Nephron (organoid): ENCODE results near the gene DR1.

Source experiments
- H3K27ac Mint-ChIP-seq, 3 experiments: 2 replicates each; pipeline ENCODE4 v1.8.0; 2020; ENCODE audit warnings: mixed read lengths in 3 of 3, mild to moderate bottlenecking in 2 of 3, moderate library complexity in 1 of 3
- H3K27me3 Mint-ChIP-seq: 2 replicates; pipeline ENCODE4 v1.8.0; 2021; ENCODE audit warnings: low read depth, mild to moderate bottlenecking, moderate library complexity, mixed read lengths
- H3K36me3 Mint-ChIP-seq: 2 replicates; pipeline ENCODE4 v1.8.0; 2020; ENCODE audit warnings: low read depth, mixed read lengths
- H3K4me1 Mint-ChIP-seq: 2 replicates; pipeline ENCODE4 v1.8.0; 2020; ENCODE audit warnings: mixed read lengths
- H3K4me3 Mint-ChIP-seq, 3 experiments: 2 replicates each; pipeline ENCODE4 v1.8.0; 2020; ENCODE audit warnings: mild to moderate bottlenecking in 3 of 3, mixed read lengths in 3 of 3, moderate library complexity in 2 of 3
- H3K9me3 Mint-ChIP-seq: 2 replicates; pipeline ENCODE4 v1.8.0; 2020; ENCODE audit warnings: mixed read lengths
- CTCF ChIP-seq, 3 experiments: fragments of 200-600 bp; sonication (generic); IDR thresholded peaks; one replicate each; pipeline ENCODE4 v1.5.0; 2021; ENCODE audit warnings: antibody characterized with exemption in 3 of 3; ENCODE audit not compliant: unreplicated experiment in 3 of 3

The DR1 gene

DNA sequence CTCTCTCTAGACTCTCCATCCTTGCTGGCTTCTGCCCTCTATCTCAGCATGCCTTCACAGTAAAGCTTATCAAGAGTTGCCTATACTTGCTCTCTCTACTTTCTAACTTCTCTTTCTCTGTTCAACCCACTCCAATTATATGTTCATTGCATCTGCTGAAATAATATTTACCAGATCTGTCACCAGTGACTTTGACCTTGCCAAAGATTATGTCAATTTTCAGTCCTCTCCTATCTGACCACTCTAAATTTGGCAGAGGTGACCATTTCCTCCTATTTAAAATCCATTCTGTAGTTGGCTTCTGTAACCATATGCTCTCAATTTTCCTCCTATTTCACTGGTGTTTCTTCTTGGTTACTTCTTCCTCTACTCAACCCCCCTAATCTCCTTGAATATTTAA lies 38.8 kb upstream of the DR1 start:
- H3K4me1 Mint-ChIP-seq: no peaks in the 10 kb centered on the region
- no peak overlapping the region for H3K27ac Mint-ChIP-seq
- no peak for TF ChIP-seq CTCF (IDR thresholded peaks at IDR 0.05; ENCODE audit: unreplicated experiment in 3 of 3)
- H3K36me3 Mint-ChIP-seq: peaks cover 10% of the 10 kb centered on the region
- H3K9me3 Mint-ChIP-seq: no peaks in the 10 kb centered on the region
- no peak overlapping the region for H3K4me3 Mint-ChIP-seq
- H3K27me3 Mint-ChIP-seq: no peaks in the 10 kb centered on the region

- H3K27me3 Mint-ChIP-seq: no peaks in the 10 kb centered on the region
- no peaks in the 10 kb centered on the region for H3K4me1 Mint-ChIP-seq
- H3K9me3 Mint-ChIP-seq: no peaks in the 10 kb centered on the region
- TF ChIP-seq CTCF (IDR thresholded peaks at IDR 0.05; ENCODE audit: unreplicated experiment in 3 of 3): no peak
- no peak overlapping the region for H3K27ac Mint-ChIP-seq
- peaks cover 15% of the 10 kb centered on the region for H3K36me3 Mint-ChIP-seq
- H3K4me3 Mint-ChIP-seq: no peak overlapping the region
Observed at GRCh38 chr1:93313026-93313425, 32.7 kb upstream of the DR1 start.

DNA sequence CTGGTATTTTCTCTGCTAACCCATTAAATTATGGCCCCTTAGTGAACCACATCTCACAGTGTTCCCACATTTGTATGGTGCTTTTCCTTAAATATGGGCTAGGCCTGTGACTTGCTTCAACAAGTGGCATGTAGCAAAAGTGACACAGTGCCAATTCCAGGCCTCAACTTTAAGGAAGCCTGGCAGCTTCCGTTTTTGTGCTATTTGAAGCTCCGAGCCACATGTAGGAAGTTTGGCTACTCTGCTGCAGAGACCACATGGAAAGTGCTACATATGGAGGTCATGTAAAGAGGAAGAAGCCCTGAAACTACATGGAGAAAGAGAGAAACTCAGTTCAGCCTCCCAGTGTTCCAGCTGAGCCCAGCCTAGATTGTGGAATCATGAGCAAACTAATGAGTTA lies 28.5 kb upstream of the DR1 start:
- no peaks in the 10 kb centered on the region for H3K9me3 Mint-ChIP-seq
- no peak overlapping the region for H3K27ac Mint-ChIP-seq
- peaks cover 8% of the 10 kb centered on the region for H3K36me3 Mint-ChIP-seq
- H3K4me1 Mint-ChIP-seq: no peaks in the 10 kb centered on the region
- no peak overlapping the region for H3K4me3 Mint-ChIP-seq
- H3K27me3 Mint-ChIP-seq: no peaks in the 10 kb centered on the region
- TF ChIP-seq CTCF (IDR thresholded peaks at IDR 0.05; ENCODE audit: unreplicated experiment in 3 of 3): no peak

DNA sequence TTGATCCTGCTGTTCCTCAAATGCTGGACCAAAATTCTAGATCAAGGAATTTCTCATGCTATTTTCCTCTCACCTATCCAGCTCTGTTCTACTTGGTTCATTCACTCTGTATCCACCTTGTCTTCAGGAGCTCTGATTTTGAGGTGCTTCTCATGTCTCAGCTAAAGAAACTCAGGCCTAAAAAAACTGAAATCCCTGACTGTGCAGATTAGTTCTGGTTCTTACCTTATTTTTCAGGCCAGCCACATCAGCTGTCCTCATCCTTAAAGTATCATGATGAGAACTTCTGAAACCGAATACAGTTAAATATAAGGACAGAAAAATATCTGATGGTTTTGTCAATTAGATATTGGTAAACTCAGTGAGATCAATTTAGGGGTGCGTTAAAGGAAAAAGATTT lies 27.8 kb upstream of the DR1 start:
- Mint-ChIP-seq H3K9me3 (no peaks in the 10 kb centered on the region), H3K4me3 (no peak overlapping the region), H3K36me3 (peaks cover 8% of the 10 kb centered on the region), H3K27me3 (no peaks in the 10 kb centered on the region), H3K4me1 (no peaks in the 10 kb centered on the region), H3K27ac (no peak overlapping the region)
- no peak for TF ChIP-seq CTCF (IDR thresholded peaks at IDR 0.05; ENCODE audit: unreplicated experiment in 3 of 3)

- Mint-ChIP-seq H3K36me3 (peaks cover 3% of the 10 kb centered on the region), H3K27ac (no peak overlapping the region), H3K27me3 (no peaks in the 10 kb centered on the region), H3K4me3 (no peak overlapping the region), H3K4me1 (no peaks in the 10 kb centered on the region), H3K9me3 (no peaks in the 10 kb centered on the region)
- no peak for TF ChIP-seq CTCF (IDR thresholded peaks at IDR 0.05; ENCODE audit: unreplicated experiment in 3 of 3)
Observed at GRCh38 chr1:93321720-93322119, 24.0 kb upstream of the DR1 start.

DNA sequence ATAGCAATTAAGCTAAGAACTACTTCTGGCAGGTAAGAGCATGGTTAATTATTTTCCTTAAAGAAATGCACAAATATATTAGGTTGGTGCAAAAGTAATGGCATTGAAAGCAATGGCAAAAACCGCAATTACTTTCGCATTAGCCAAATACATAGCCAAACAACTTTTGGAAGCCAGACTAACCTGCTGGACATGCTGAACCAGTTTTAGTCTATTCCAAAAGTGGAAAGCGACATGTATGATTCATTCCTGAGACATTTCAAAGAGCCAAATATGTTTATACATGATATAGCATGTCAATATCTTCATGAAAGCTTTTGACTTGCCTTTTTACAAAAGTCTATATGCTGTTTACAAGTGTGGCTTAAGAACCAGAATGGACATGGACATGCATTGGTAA lies 23.4 kb upstream of the DR1 start:
- Mint-ChIP-seq H3K9me3 (no peaks in the 10 kb centered on the region), H3K4me1 (no peaks in the 10 kb centered on the region)

More for the DNA sequence above, 23.4 kb upstream of the DR1 start:
- Mint-ChIP-seq H3K4me3 (no peak overlapping the region), H3K27ac (no peak overlapping the region), H3K27me3 (no peaks in the 10 kb centered on the region), H3K36me3 (peaks cover 3% of the 10 kb centered on the region)
- TF ChIP-seq CTCF (IDR thresholded peaks at IDR 0.05; ENCODE audit: unreplicated experiment in 3 of 3): no peak
